GM23338 (cell line): ENCODE results near the gene OTUD6A. TPM values are rescaled to one million over a fixed set of nuclear protein-coding genes. Genes with fewer than 3 reads are reported as not detected.
A peak's percentile ranks its signal among the peaks of the same experiment; 100 is the strongest.

Experiments used
- ATAC-seq: fragments of 200-7000 bp; cut with Tn5 transposase; 3 replicates; pipeline ENCODE4 v1.9.1; 2020
- DNase-seq: peaks from one replicate; pipeline ENCODE4 v3.0.0-alpha.2; 2015; ENCODE audit warnings: low spot score
- H2AFZ ChIP-seq: fragments of 200-600 bp; sonication (generic); 2 replicates; pipeline ENCODE4 v1.8.0; 2016; ENCODE audit warnings: antibody characterized with exemption, mild to moderate bottlenecking, moderate library complexity
- H3F3A ChIP-seq: fragments of 200-600 bp; sonication (generic); replicated peaks from 2 replicates; pipeline ENCODE4 v1.8.0; 2017; ENCODE audit warnings: antibody characterized with exemption, mixed run types, low read depth
- H3K27ac ChIP-seq: fragments of 200-600 bp; sonication (generic); 2 replicates; pipeline ENCODE4 v1.6.1; 2016; ENCODE audit warnings: low read depth
- H3K27me3 ChIP-seq: fragments of 200-600 bp; sonication (generic); 2 replicates; pipeline ENCODE4 v1.8.0; 2016; ENCODE audit warnings: mild to moderate bottlenecking, mixed run types, moderate library complexity; ENCODE audit not compliant: insufficient read depth
- H3K36me3 ChIP-seq: fragments of 200-600 bp; sonication (generic); 2 replicates; pipeline ENCODE4 v1.8.0; 2016; ENCODE audit warnings: mild to moderate bottlenecking; ENCODE audit not compliant: insufficient read depth
- H3K4me1 ChIP-seq: fragments of 200-600 bp; sonication (generic); 2 replicates; pipeline ENCODE4 v1.8.0; 2016; ENCODE audit warnings: mild to moderate bottlenecking, moderate library complexity; ENCODE audit not compliant: insufficient read depth
- H3K4me2 ChIP-seq: fragments of 200-600 bp; sonication (generic); 2 replicates; pipeline ENCODE4 v1.7.1; 2017; ENCODE audit warnings: mixed run types
- H3K4me3 ChIP-seq: fragments of 200-600 bp; sonication (generic); 2 replicates; pipeline ENCODE4 v1.6.1; 2016; ENCODE audit warnings: mixed run types
- H3K79me2 ChIP-seq: fragments of 200-600 bp; sonication (generic); replicated peaks from 2 replicates; pipeline ENCODE4 v1.8.0; 2017; ENCODE audit warnings: mild to moderate bottlenecking; ENCODE audit not compliant: insufficient read depth
- H3K9me2 ChIP-seq: fragments of 200-600 bp; sonication (generic); 2 replicates; pipeline ENCODE4 v1.8.0; 2017; ENCODE audit not compliant: insufficient read depth
- H4K20me1 ChIP-seq: fragments of 200-600 bp; sonication (generic); replicated peaks from 2 replicates; pipeline ENCODE4 v1.8.0; 2017; ENCODE audit warnings: mild to moderate bottlenecking; ENCODE audit not compliant: insufficient read depth
- H3K27ac Mint-ChIP-seq: 2 replicates; pipeline ENCODE4 v1.8.0; 2020; ENCODE audit warnings: inconsistent platforms, mild to moderate bottlenecking, moderate library complexity, mixed read lengths
- H3K27me3 Mint-ChIP-seq: 3 replicates; pipeline ENCODE4 v1.8.0; 2022; ENCODE audit warnings: low read depth, mild to moderate bottlenecking, moderate library complexity, mixed read lengths, inconsistent platforms; ENCODE audit not compliant: insufficient read depth, poor library complexity
- H3K36me3 Mint-ChIP-seq: 3 replicates; pipeline ENCODE4 v1.8.0; 2021; ENCODE audit warnings: low read depth, mild to moderate bottlenecking, inconsistent platforms, moderate library complexity, mixed read lengths
- H3K4me1 Mint-ChIP-seq: 3 replicates; pipeline ENCODE4 v1.8.0; 2020; ENCODE audit warnings: mild to moderate bottlenecking, inconsistent platforms, mixed read lengths
- H3K4me3 Mint-ChIP-seq: 3 replicates; pipeline ENCODE4 v1.8.0; 2021; ENCODE audit warnings: moderate library complexity, mild to moderate bottlenecking, inconsistent platforms, mixed read lengths
- H3K9me3 Mint-ChIP-seq: 3 replicates; pipeline ENCODE4 v1.8.0; 2020; ENCODE audit warnings: moderate library complexity, mild to moderate bottlenecking, inconsistent platforms, mixed read lengths
- CTCF ChIP-seq, 2 experiments: fragments of 200-600 bp in 1 of 2; sonication (generic) in 1 of 2; conservative IDR thresholded peaks; 2 replicates each; pipeline versions ENCODE4 v1.5.1 to v1.6.1; 2016 to 2017; ENCODE audit warnings: antibody characterized with exemption in 2 of 2, low read depth in 2 of 2, mild to moderate bottlenecking in 2 of 2, moderate library complexity in 1 of 2
- EZH2 ChIP-seq: fragments of 200-600 bp; sonication (generic); IDR thresholded peaks from one replicate; pipeline ENCODE4 v1.8.0; 2017; ENCODE audit warnings: antibody characterized with exemption, mild to moderate bottlenecking, low read depth; ENCODE audit not compliant: unreplicated experiment
- EZH2phosphoT487 ChIP-seq: fragments of 200-600 bp; sonication (generic); IDR thresholded peaks from one replicate; pipeline ENCODE4 v1.8.1; 2018; ENCODE audit warnings: antibody characterized with exemption; ENCODE audit not compliant: unreplicated experiment
- JUNB ChIP-seq: IDR thresholded peaks from one replicate; pipeline ENCODE4 v1.6.1; 2016; ENCODE audit warnings: antibody characterized with exemption; ENCODE audit not compliant: unreplicated experiment
- POLR2AphosphoS5 ChIP-seq: IDR thresholded peaks from 2 replicates; pipeline ENCODE4 v1.6.1; 2016; ENCODE audit warnings: antibody characterized with exemption, low read depth
- ZNF462 ChIP-seq: fragments of 250-450 bp; sonication (Bioruptor Pico); IDR thresholded peaks from 2 replicates; pipeline ENCODE4 v1.5.0; 2020; ENCODE audit warnings: mild to moderate bottlenecking, moderate library complexity
- polyA plus RNA-seq: library from polyadenylated mRNA; unstranded; fragments of >200 nt; fragmentation: Nextera tagmentation; extraction: Ambion mirVana; gene quantifications from 2 replicates; pipeline ENCODE4 v1.2.1, GENCODE V29; 2016
- total RNA-seq: library from RNA; depleted of rRNA; stranded (reverse); fragments of >200 nt; shearing (Covaris generic); gene quantifications from 2 replicates; pipeline ENCODE4 v1.2.3, GENCODE V29; 2014

OTUD6A gene
- total and polyA plus RNA-seq, 2 experiments from 2014 or later, result 0.17 TPM; not detected in 1

GRCh38 chrX:70096052-70096451, 33.8 kb downstream of the OTUD6A start:
- Mint-ChIP-seq H3K4me3 (no peak overlapping the region), H3K4me1 (no peaks in the 10 kb centered on the region), H3K9me3 (no peaks in the 10 kb centered on the region), H3K27me3 (no peaks in the 10 kb centered on the region), H3K27ac (no peak overlapping the region), H3K36me3 (no peaks in the 10 kb centered on the region; the same call in 2 of the 3 replicates)
- Histone ChIP-seq H4K20me1 (no peaks in the 10 kb centered on the region), H3K4me1 (no peaks in the 10 kb centered on the region), H3F3A (no peaks in the 10 kb centered on the region), H2AFZ (no peak overlapping the region), H3K27me3 (no peaks in the 10 kb centered on the region), H3K9me2 (no peaks in the 10 kb centered on the region), H3K4me2 (no peak overlapping the region), H3K36me3 (no peaks in the 10 kb centered on the region), H3K79me2 (no peaks in the 10 kb centered on the region), H3K4me3 (no peak overlapping the region), H3K27ac (no peak overlapping the region)
- ATAC-seq (peak; percentile 51), DNase-seq (peak; percentile 13)
- TF ChIP-seq ZNF462 (CRISPR knock-in tag), result no peak
- TF ChIP-seq CTCF (conservative IDR thresholded peaks at IDR 0.05; ENCODE audit: low read depth in 2 of 2), result peak; percentile 35 to 66; a peak in 3 of 4 replicates

GRCh38 chrX:70105229-70105628, 43.0 kb downstream of the OTUD6A start:
- no peaks in the 10 kb centered on the region for H4K20me1 ChIP-seq
- H3K36me3 ChIP-seq, result no peaks in the 10 kb centered on the region
- H3F3A ChIP-seq, result no peaks in the 10 kb centered on the region
- H3K4me3 Mint-ChIP-seq, result no peak overlapping the region
- H3K27ac ChIP-seq, result no peak overlapping the region
- no peak overlapping the region for H3K4me2 ChIP-seq
- no peaks in the 10 kb centered on the region for H3K4me1 Mint-ChIP-seq
- H3K9me2 ChIP-seq, result no peaks in the 10 kb centered on the region
- DNase-seq (no peak), ATAC-seq (no peak)
- no peaks in the 10 kb centered on the region for H3K4me1 ChIP-seq
- H3K4me3 ChIP-seq, result no peak overlapping the region
- no peaks in the 10 kb centered on the region for H3K9me3 Mint-ChIP-seq
- H3K36me3 Mint-ChIP-seq, result no peaks in the 10 kb centered on the region
- H3K27me3 Mint-ChIP-seq, result no peaks in the 10 kb centered on the region
- no peaks in the 10 kb centered on the region for H3K79me2 ChIP-seq
- H2AFZ ChIP-seq, result no peak overlapping the region
- H3K27me3 ChIP-seq, result no peaks in the 10 kb centered on the region
- H3K27ac Mint-ChIP-seq, result no peak overlapping the region
- TF ChIP-seq POLR2AphosphoS5, result no peak
- TF ChIP-seq EZH2phosphoT487, result no peak
- no peak for TF ChIP-seq JUNB
- no peak for TF ChIP-seq CTCF (conservative IDR thresholded peaks at IDR 0.05; ENCODE audit: low read depth in 2 of 2)
- TF ChIP-seq EZH2, result no peak
